Nucleus accumbens (tissue), 56 donors: Measurements from ENCODE around the gene CDK2.
A peak's percentile ranks its signal among the peaks of the same experiment; 100 is the strongest.

Source experiments
- DNase-seq, 56 donors: peaks; one replicate each; lab custom pipeline; 2025; lab: John Stamatoyannopoulos, UW

The CDK2 gene

GRCh38 chr12:55935738-55936151, 30.9 kb upstream of the CDK2 start:
- DNase-seq: peak in 1 of 56 donors; percentile 29

- DNase-seq: no peak
These were observed 28.6 kb upstream of the CDK2 start for GRCh38 chr12:55937981-55938380.

- no peak for DNase-seq
These were observed 27.7 kb upstream of the CDK2 start for GRCh38 chr12:55938826-55939501.

- DNase-seq: peak in 52 of 56 donors; percentile 38 to 88 (median 71)
These were observed 26.4 kb upstream of the CDK2 start for GRCh38 chr12:55940065-55940732.

GRCh38 chr12:55942055-55942454, 24.6 kb upstream of the CDK2 start:
- DNase-seq: peak in 4 of 56 donors; percentile 8 to 24 (median 15)

GRCh38 chr12:55942577-55943136, 24.0 kb upstream of the CDK2 start:
- DNase-seq: no peak

- DNase-seq: no peak
These were observed 20.1 kb upstream of the CDK2 start for GRCh38 chr12:55946553-55946952.

- no peak for DNase-seq
These were observed 11.3 kb upstream of the CDK2 start for GRCh38 chr12:55955344-55955743.

GRCh38 chr12:55955800-55956508, 10.7 kb upstream of the CDK2 start:
- peak in 1 of 56 donors; percentile 11 for DNase-seq

GRCh38 chr12:55957106-55957859, 9.3 kb upstream of the CDK2 start:
- DNase-seq: no peak

- DNase-seq: no peak
These were observed 2.9 kb upstream of the CDK2 start for GRCh38 chr12:55963760-55964159.

- no peak for DNase-seq
These were observed 1.4 kb upstream of the CDK2 start for GRCh38 chr12:55965240-55965639.

- no peak for DNase-seq
These were observed 656 bp upstream of the CDK2 start, which contains the start of gene PMEL for GRCh38 chr12:55965941-55966407. Gene PMEL (minus strand): TSS chr12:55966042. CDS start chr12:55966011, 31 bp downstream.

GRCh38 chr12:55969356-55969755, 2.7 kb downstream of the CDK2 start:
- no peak for DNase-seq

GRCh38 chr12:55970775-55971174, 4.1 kb downstream of the CDK2 start:
- no peak for DNase-seq

- DNase-seq: peak in 2 of 56 donors; percentile 1 to 10
These were observed 5.4 kb downstream of the CDK2 start for GRCh38 chr12:55972042-55972441.

GRCh38 chr12:55972456-55972855, 5.8 kb downstream of the CDK2 start:
- no peak for DNase-seq

- peak in 7 of 56 donors; percentile 21 to 44 (median 37) for DNase-seq
These were observed 6.4 kb downstream of the CDK2 start for GRCh38 chr12:55972911-55973598.

GRCh38 chr12:55973599-55974307, 7.1 kb downstream of the CDK2 start, which contains the start of gene RAB5B:
Gene RAB5B (plus strand): TSS chr12:55974078. CDS start chr12:55986961, 12,883 bp downstream.
- DNase-seq: peak; percentile 88 to 100 (median 100)
